Measurements from ENCODE around the gene DDN.

GRCh38 chr12:49032276-49032675, 33.1 kb upstream of the DDN start:
- TF ChIP-seq POLR2A (IDR thresholded peaks at IDR 0.05; ENCODE audit: extremely low read depth, insufficient read length): no peak
- TF ChIP-seq, protein P1, sequence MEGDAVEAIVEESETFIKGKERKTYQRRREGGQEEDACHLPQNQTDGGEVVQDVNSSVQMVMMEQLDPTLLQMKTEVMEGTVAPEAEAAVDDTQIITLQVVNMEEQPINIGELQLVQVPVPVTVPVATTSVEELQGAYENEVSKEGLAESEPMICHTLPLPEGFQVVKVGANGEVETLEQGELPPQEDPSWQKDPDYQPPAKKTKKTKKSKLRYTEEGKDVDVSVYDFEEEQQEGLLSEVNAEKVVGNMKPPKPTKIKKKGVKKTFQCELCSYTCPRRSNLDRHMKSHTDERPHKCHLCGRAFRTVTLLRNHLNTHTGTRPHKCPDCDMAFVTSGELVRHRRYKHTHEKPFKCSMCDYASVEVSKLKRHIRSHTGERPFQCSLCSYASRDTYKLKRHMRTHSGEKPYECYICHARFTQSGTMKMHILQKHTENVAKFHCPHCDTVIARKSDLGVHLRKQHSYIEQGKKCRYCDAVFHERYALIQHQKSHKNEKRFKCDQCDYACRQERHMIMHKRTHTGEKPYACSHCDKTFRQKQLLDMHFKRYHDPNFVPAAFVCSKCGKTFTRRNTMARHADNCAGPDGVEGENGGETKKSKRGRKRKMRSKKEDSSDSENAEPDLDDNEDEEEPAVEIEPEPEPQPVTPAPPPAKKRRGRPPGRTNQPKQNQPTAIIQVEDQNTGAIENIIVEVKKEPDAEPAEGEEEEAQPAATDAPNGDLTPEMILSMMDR (IDR thresholded peaks at IDR 0.05; ENCODE audit: low read depth, low read length): peak; percentile 22
- TF ChIP-seq, protein P2, sequence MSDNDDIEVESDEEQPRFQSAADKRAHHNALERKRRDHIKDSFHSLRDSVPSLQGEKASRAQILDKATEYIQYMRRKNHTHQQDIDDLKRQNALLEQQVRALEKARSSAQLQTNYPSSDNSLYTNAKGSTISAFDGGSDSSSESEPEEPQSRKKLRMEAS (IDR thresholded peaks at IDR 0.05; ENCODE audit: low read depth, low read length): no peak

All from NB4 (cell line).